HEK293 (cell line): ENCODE data around the gene CRYGN.

Experiments
- CTCF ChIA-PET: fragments of 350-600 bp; formaldehyde crosslinking; extraction: SDS; loops from one replicate; lab custom pipeline; 2021; ENCODE audit warnings: antibody characterized with exemption; lab: Yijun Ruan, JAX
- POLR2A ChIA-PET: fragments of 300-600 bp; formaldehyde crosslinking; extraction: SDS; loops from one replicate; lab custom pipeline; 2020; ENCODE audit warnings: antibody characterized with exemption, inconsistent platforms; lab: Yijun Ruan, JAX
- H3K27ac ChIP-seq: fragments of 200-500 bp; sonication (Bioruptor generic); 2 replicates; pipeline ENCODE4 v1.5.1; 2014; ENCODE audit warnings: low read depth, low read length, control low read depth, inconsistent platforms; ENCODE audit errors: extremely low read depth
- H3K36me3 ChIP-seq, 2 experiments: fragments of 200-500 bp in 1 of 2; sonication (Bioruptor generic) in 1 of 2; 1 replicate in 1 of 2; 2 replicates in 1 of 2; pipeline ENCODE4 v1.5.1; 2014 to 2017; ENCODE audit warnings: inconsistent platforms in 2 of 2, low read length in 2 of 2; ENCODE audit not compliant: control insufficient read depth in 2 of 2, insufficient read depth in 1 of 2
- H3K4me1 ChIP-seq: fragments of 200-500 bp; sonication (Bioruptor generic); 2 replicates; pipeline ENCODE4 v1.5.1; 2014; ENCODE audit warnings: mild to moderate bottlenecking, low read length, inconsistent platforms; ENCODE audit not compliant: control insufficient read depth, insufficient read depth
- H3K4me3 ChIP-seq: 2 replicates; pipeline ENCODE4 v1.5.1; 2011; ENCODE audit warnings: low read depth, mild to moderate bottlenecking, control low read depth, low read length, moderate library complexity
- H3K9me3 ChIP-seq: fragments of 200-500 bp; sonication (Bioruptor generic); 2 replicates; pipeline ENCODE4 v1.5.1; 2014; ENCODE audit warnings: low read depth, low read length, inconsistent platforms; ENCODE audit not compliant: control insufficient read depth, insufficient read depth
- GLIS1 ChIP-seq: fragments of 450-650 bp; formaldehyde crosslinking; IDR thresholded peaks from 2 replicates; pipeline ENCODE4 v1.5.1; 2016; ENCODE audit warnings: missing biosample characterization, missing genetic modification characterization
- OVOL3 ChIP-seq: fragments of 450-650 bp; formaldehyde crosslinking; IDR thresholded peaks from 2 replicates; pipeline ENCODE4 v1.5.1; 2016; ENCODE audit warnings: missing biosample characterization, missing genetic modification characterization
- TCF7L2 ChIP-seq: IDR thresholded peaks from 2 replicates; pipeline ENCODE4 v1.6.1; 2011; ENCODE audit warnings: low read depth, mild to moderate bottlenecking, inconsistent platforms, low read length, moderate library complexity, borderline replicate concordance
- ZBTB20 ChIP-seq: fragments of 450-650 bp; formaldehyde crosslinking; IDR thresholded peaks from 2 replicates; pipeline ENCODE4 v1.5.1; 2016; ENCODE audit warnings: missing biosample characterization, missing genetic modification characterization
- ZNF138 ChIP-seq: fragments of 450-650 bp; formaldehyde crosslinking; IDR thresholded peaks from 2 replicates; pipeline ENCODE4 v1.5.1; 2016; ENCODE audit warnings: missing biosample characterization, missing genetic modification characterization, borderline replicate concordance
- ZNF140 ChIP-seq: fragments of 450-650 bp; formaldehyde crosslinking; IDR thresholded peaks from 2 replicates; pipeline ENCODE4 v1.5.1; 2016; ENCODE audit warnings: missing biosample characterization, missing genetic modification characterization
- ZNF169 ChIP-seq: fragments of 450-650 bp; formaldehyde crosslinking; IDR thresholded peaks from 2 replicates; pipeline ENCODE4 v1.5.1; 2016; ENCODE audit warnings: missing biosample characterization, missing genetic modification characterization
- ZNF473 ChIP-seq: fragments of 450-650 bp; formaldehyde crosslinking; IDR thresholded peaks from 2 replicates; pipeline ENCODE4 v1.5.1; 2017; ENCODE audit warnings: missing biosample characterization, missing genetic modification characterization
- ZNF521 ChIP-seq: fragments of 450-650 bp; formaldehyde crosslinking; IDR thresholded peaks from 2 replicates; pipeline ENCODE4 v1.5.1; 2017; ENCODE audit warnings: missing biosample characterization, mild to moderate bottlenecking, missing genetic modification characterization
- ZNF529 ChIP-seq: fragments of 450-650 bp; formaldehyde crosslinking; IDR thresholded peaks from 2 replicates; pipeline ENCODE4 v1.5.1; 2017; ENCODE audit warnings: missing genetic modification characterization, missing biosample characterization; ENCODE audit not compliant: insufficient replicate concordance
- ZNF585B ChIP-seq: fragments of 450-650 bp; formaldehyde crosslinking; IDR thresholded peaks from 2 replicates; pipeline ENCODE4 v1.5.1; 2016; ENCODE audit warnings: missing biosample characterization, missing genetic modification characterization
- ZNF600 ChIP-seq: fragments of 450-650 bp; formaldehyde crosslinking; IDR thresholded peaks from 2 replicates; pipeline ENCODE4 v1.5.1; 2016; ENCODE audit warnings: missing biosample characterization, missing genetic modification characterization
- TF ChIP-seq, protein P1 (sequence below): fragments of 450-650 bp; formaldehyde crosslinking; IDR thresholded peaks from 2 replicates; pipeline ENCODE4 v1.5.1; 2016; ENCODE audit warnings: missing biosample characterization, missing genetic modification characterization
- TF ChIP-seq, protein P2 (sequence below): fragments of 450-650 bp; formaldehyde crosslinking; IDR thresholded peaks from 2 replicates; pipeline ENCODE4 v1.5.1; 2016; ENCODE audit warnings: missing biosample characterization, missing genetic modification characterization, borderline replicate concordance
- TF ChIP-seq, protein P3 (sequence below): fragments of 450-650 bp; formaldehyde crosslinking; conservative IDR thresholded peaks from 2 replicates; pipeline ENCODE4 v1.5.1; 2016; ENCODE audit warnings: low read depth, missing biosample characterization, missing genetic modification characterization

The CRYGN gene

DNA sequence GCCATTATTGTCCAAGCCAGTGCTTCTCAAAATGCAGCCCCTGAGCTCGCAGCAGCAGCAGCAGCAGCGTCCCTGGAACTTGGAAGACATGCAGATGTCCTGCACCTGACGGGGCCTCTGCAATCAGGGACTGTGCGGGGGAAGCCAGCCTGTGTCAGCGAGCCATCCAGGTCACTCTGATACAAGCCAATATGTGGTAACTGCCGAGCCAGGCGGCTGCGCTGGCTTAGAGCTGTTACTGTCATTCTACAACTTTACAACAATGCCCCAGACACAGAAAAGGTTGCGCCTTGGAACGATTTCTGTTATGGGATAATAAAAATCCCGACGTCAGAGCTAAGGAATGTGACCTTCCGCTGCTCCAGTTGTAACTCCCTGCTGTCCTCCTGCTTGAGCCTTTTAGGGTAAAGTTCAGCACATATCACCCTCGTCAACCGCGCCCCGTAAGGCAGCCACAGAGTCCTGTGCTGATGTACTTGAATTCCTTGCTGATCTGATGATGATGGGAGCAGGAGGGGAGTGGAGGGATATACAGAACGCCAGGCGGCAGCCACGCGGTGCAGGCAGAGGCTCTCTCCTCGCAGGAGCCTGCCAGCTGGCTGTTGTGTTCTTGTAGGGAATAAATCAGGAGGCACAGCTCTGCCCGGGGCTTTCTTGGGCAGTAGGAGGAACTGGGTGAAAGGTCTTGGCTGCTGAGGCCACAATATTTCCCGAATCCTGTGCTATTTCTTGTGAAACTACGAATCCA is 20.0 kb upstream of the CRYGN start (continued):
- TF ChIP-seq ZNF473, result no peak

DNA sequence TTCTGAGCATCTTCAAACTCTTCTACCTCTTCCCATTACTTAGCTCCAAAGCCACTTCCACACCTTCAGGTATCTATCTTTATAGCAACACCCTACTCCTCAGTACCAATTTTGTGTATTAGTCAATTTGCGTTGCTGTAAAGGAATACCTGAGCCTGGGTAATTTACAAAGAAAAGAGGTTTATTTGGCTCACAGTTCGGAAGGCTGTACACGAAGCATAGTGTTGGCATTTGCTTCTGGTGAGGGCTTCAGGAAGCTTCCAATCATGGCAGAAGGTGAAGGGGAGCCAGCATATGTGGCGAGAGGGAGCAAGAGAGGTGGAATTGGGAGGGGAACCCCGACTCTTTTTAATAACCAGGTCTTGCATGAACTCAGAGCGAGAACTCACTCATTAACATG is 17.6 kb upstream of the CRYGN start:
- TF ChIP-seq ZNF169 (tag by site-specific recombination) (no peak), ZNF600 (tag by site-specific recombination) (no peak), ZBTB20 (tag by site-specific recombination) (no peak), ZNF521 (tag by site-specific recombination) (no peak), ZNF529 (tag by site-specific recombination) (no peak), ZNF140 (tag by site-specific recombination) (no peak), TCF7L2 (no peak), ZNF138 (tag by site-specific recombination) (no peak)
- TF ChIP-seq, protein P1, sequence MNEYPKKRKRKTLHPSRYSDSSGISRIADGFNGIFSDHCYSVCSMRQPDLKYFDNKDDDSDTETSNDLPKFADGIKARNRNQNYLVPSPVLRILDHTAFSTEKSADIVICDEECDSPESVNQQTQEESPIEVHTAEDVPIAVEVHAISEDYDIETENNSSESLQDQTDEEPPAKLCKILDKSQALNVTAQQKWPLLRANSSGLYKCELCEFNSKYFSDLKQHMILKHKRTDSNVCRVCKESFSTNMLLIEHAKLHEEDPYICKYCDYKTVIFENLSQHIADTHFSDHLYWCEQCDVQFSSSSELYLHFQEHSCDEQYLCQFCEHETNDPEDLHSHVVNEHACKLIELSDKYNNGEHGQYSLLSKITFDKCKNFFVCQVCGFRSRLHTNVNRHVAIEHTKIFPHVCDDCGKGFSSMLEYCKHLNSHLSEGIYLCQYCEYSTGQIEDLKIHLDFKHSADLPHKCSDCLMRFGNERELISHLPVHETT (tag by site-specific recombination), result no peak
- H3K4me1 ChIP-seq, result no peaks in the 10 kb centered on the region; the same call in 1 of the 2 replicates
- no peaks in the 10 kb centered on the region for H3K9me3 ChIP-seq
- H3K27ac ChIP-seq, result no peak overlapping the region
- CTCF ChIA-PET, result interaction anchor here (1.0 to 1.6 kb wide), 2 partner anchors 8 to 439 kb away, joined by 3 read pairs; no protein-coding TSS in a partner anchor
- no peak overlapping the region for H3K4me3 ChIP-seq
- POLR2A ChIA-PET, result no interaction called here
- no peaks in the 10 kb centered on the region for H3K36me3 ChIP-seq

DNA sequence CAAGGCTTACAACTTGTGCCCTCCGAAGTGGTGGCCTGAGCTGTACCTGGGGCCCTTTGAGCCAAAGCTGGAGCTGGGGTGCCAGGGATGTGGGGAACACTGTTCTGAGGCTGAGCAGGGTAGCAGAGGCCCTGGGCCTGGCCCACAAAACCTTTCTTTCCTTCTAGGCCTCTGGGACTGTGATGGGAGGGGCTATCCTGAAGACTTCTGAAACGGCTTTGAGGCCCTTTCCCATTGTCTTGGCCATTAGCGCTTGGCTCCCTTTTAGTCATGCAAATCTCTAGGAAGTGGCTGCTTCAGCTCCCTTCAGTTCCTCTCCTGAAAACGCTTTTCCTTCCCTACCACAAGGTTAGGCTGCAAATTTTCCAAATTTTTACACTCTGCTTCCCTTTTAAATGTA is 16.8 kb upstream of the CRYGN start:
- CTCF ChIA-PET, result interaction anchor here (1.6 kb wide), 1 partner anchor 8 kb away, joined by 3 read pairs; no protein-coding TSS in a partner anchor
- POLR2A ChIA-PET, result no interaction called here

More for the DNA sequence above, 16.8 kb upstream of the CRYGN start:
- H3K4me1 ChIP-seq, result no peaks in the 10 kb centered on the region; the same call in 1 of the 2 replicates
- H3K27ac ChIP-seq, result no peak overlapping the region
- H3K4me3 ChIP-seq, result no peak overlapping the region
- H3K9me3 ChIP-seq, result no peaks in the 10 kb centered on the region
- no peaks in the 10 kb centered on the region for H3K36me3 ChIP-seq
- TF ChIP-seq, protein P2, sequence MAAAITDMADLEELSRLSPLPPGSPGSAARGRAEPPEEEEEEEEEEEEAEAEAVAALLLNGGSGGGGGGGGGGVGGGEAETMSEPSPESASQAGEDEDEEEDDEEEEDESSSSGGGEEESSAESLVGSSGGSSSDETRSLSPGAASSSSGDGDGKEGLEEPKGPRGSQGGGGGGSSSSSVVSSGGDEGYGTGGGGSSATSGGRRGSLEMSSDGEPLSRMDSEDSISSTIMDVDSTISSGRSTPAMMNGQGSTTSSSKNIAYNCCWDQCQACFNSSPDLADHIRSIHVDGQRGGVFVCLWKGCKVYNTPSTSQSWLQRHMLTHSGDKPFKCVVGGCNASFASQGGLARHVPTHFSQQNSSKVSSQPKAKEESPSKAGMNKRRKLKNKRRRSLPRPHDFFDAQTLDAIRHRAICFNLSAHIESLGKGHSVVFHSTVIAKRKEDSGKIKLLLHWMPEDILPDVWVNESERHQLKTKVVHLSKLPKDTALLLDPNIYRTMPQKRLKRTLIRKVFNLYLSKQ (tag by site-specific recombination), result no peak
- no peak for TF ChIP-seq GLIS1 (tag by site-specific recombination)
- no peak for TF ChIP-seq OVOL3
- peak; percentile 47 for TF ChIP-seq ZNF585B (tag by site-specific recombination)
- TF ChIP-seq, protein P3, sequence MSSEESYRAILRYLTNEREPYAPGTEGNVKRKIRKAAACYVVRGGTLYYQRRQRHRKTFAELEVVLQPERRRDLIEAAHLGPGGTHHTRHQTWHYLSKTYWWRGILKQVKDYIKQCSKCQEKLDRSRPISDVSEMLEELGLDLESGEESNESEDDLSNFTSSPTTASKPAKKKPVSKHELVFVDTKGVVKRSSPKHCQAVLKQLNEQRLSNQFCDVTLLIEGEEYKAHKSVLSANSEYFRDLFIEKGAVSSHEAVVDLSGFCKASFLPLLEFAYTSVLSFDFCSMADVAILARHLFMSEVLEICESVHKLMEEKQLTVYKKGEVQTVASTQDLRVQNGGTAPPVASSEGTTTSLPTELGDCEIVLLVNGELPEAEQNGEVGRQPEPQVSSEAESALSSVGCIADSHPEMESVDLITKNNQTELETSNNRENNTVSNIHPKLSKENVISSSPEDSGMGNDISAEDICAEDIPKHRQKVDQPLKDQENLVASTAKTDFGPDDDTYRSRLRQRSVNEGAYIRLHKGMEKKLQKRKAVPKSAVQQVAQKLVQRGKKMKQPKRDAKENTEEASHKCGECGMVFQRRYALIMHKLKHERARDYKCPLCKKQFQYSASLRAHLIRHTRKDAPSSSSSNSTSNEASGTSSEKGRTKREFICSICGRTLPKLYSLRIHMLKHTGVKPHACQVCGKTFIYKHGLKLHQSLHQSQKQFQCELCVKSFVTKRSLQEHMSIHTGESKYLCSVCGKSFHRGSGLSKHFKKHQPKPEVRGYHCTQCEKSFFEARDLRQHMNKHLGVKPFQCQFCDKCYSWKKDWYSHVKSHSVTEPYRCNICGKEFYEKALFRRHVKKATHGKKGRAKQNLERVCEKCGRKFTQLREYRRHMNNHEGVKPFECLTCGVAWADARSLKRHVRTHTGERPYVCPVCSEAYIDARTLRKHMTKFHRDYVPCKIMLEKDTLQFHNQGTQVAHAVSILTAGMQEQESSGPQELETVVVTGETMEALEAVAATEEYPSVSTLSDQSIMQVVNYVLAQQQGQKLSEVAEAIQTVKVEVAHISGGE (tag by site-specific recombination), result no peak
